HepG2 (cell line): ENCODE measurements around the gene MPIG6B. TPM values are rescaled to one million over a fixed set of nuclear protein-coding genes. Genes with fewer than 3 reads are reported as not detected.
A peak's percentile ranks its signal among the peaks of the same experiment; 100 is the strongest.

Experiments
- ADNP ChIP-seq: sonication (generic); formaldehyde crosslinking; IDR thresholded peaks from 2 replicates; pipeline ENCODE4 v1.4.0; 2020; ENCODE audit warnings: missing genetic modification reagents
- ARNT ChIP-seq: fragments of 450-650 bp; IDR thresholded peaks from 2 replicates; pipeline ENCODE4 v1.6.1; 2017
- ATAD3A ChIP-seq: sonication (generic); formaldehyde crosslinking; IDR thresholded peaks from 2 replicates; pipeline ENCODE4 v1.4.0; 2020; ENCODE audit warnings: missing genetic modification reagents
- EEA1 ChIP-seq: sonication (generic); formaldehyde crosslinking; IDR thresholded peaks from 2 replicates; pipeline ENCODE4 v1.5.1; 2020; ENCODE audit warnings: mild to moderate bottlenecking, missing genetic modification reagents, borderline replicate concordance
- EHMT2 ChIP-seq: fragments of 200-600 bp; sonication (generic); IDR thresholded peaks from 2 replicates; pipeline ENCODE4 v1.7.0; 2017; ENCODE audit warnings: antibody characterized with exemption, low read depth, low read length, borderline replicate concordance
- GABPB1 ChIP-seq: IDR thresholded peaks from 2 replicates; pipeline ENCODE4 v1.6.1; 2016; ENCODE audit warnings: mild to moderate bottlenecking, missing genetic modification reagents, moderate library complexity, missing compliant biosample characterization
- ISL2 ChIP-seq: sonication (generic); formaldehyde crosslinking; IDR thresholded peaks from 2 replicates; pipeline ENCODE4 v1.5.0; 2020; ENCODE audit warnings: missing genetic modification reagents
- KAT2B ChIP-seq: fragments of 150-350 bp; IDR thresholded peaks from 2 replicates; pipeline ENCODE4 v1.6.1; 2014; ENCODE audit warnings: low read depth, low read length, borderline replicate concordance
- KDM3A ChIP-seq: IDR thresholded peaks from 2 replicates; pipeline ENCODE4 v1.6.1; 2018; ENCODE audit warnings: low read depth, missing compliant biosample characterization
- PHF20 ChIP-seq: sonication (generic); formaldehyde crosslinking; IDR thresholded peaks from 2 replicates; pipeline ENCODE4 v1.5.0; 2020; ENCODE audit warnings: mild to moderate bottlenecking, missing genetic modification reagents
- POLR2A ChIP-seq, 2 experiments: IDR thresholded peaks; 2 replicates each; pipeline ENCODE4 v1.6.1; 2011; ENCODE audit warnings: low read depth in 2 of 2, low read length in 2 of 2, mild to moderate bottlenecking in 1 of 2, moderate library complexity in 1 of 2; ENCODE audit not compliant: insufficient read depth in 1 of 2
- RXRB ChIP-seq: IDR thresholded peaks from 2 replicates; pipeline ENCODE4 v1.6.1; 2016; ENCODE audit warnings: borderline replicate concordance, missing genetic modification reagents, missing compliant biosample characterization
- SAFB2 ChIP-seq: sonication (generic); formaldehyde crosslinking; IDR thresholded peaks from 2 replicates; pipeline ENCODE4 v1.5.1; 2020; ENCODE audit warnings: missing genetic modification reagents, low read depth, mild to moderate bottlenecking, borderline replicate concordance
- SNAI1 ChIP-seq: sonication (generic); formaldehyde crosslinking; IDR thresholded peaks from 2 replicates; pipeline ENCODE4 v1.5.0; 2020; ENCODE audit warnings: mild to moderate bottlenecking, missing genetic modification reagents, borderline replicate concordance
- TBP ChIP-seq: sonication (generic); formaldehyde crosslinking; IDR thresholded peaks from 2 replicates; pipeline ENCODE4 v1.5.0; 2020; ENCODE audit warnings: missing genetic modification reagents
- TBX3 ChIP-seq: fragments of 450-650 bp; IDR thresholded peaks from 2 replicates; pipeline ENCODE4 v1.6.1; 2017; ENCODE audit warnings: antibody characterized with exemption, mild to moderate bottlenecking, inconsistent platforms, borderline replicate concordance
- TCF12 ChIP-seq, 2 experiments: fragments of 450-650 bp in 1 of 2; sonication (generic) in 1 of 2; formaldehyde crosslinking in 1 of 2; IDR thresholded peaks; 2 replicates each; pipeline versions ENCODE4 v1.6.1 to v1.8.0; 2017 to 2022; ENCODE audit warnings: antibody characterized with exemption in 1 of 2, mild to moderate bottlenecking in 1 of 2, missing genetic modification reagents in 1 of 2, moderate library complexity in 1 of 2
- TOE1 ChIP-seq: sonication (generic); formaldehyde crosslinking; IDR thresholded peaks from 2 replicates; pipeline ENCODE4 v1.4.0; 2020; ENCODE audit warnings: mild to moderate bottlenecking, missing genetic modification reagents
- ZFP36 ChIP-seq: fragments of 150-350 bp; IDR thresholded peaks from 2 replicates; pipeline ENCODE4 v1.6.1; 2018; ENCODE audit warnings: borderline replicate concordance, low read length, low read depth; ENCODE audit not compliant: partially characterized antibody
- ZNF260 ChIP-seq: sonication (generic); formaldehyde crosslinking; IDR thresholded peaks from 2 replicates; pipeline ENCODE4 v1.4.0; 2020; ENCODE audit warnings: missing genetic modification reagents, low read depth, mild to moderate bottlenecking, borderline replicate concordance
- ZNF282 ChIP-seq: fragments of 450-650 bp; IDR thresholded peaks from 2 replicates; pipeline ENCODE4 v1.6.1; 2018; ENCODE audit not compliant: partially characterized antibody
- ZNF451 ChIP-seq: sonication (generic); formaldehyde crosslinking; IDR thresholded peaks from 2 replicates; pipeline ENCODE4 v1.5.0; 2020; ENCODE audit warnings: mild to moderate bottlenecking, missing genetic modification reagents
- ZNF530 ChIP-seq: sonication (generic); formaldehyde crosslinking; IDR thresholded peaks from 2 replicates; pipeline ENCODE4 v1.5.0; 2020; ENCODE audit warnings: low read depth, mild to moderate bottlenecking, missing genetic modification reagents
- ZNF607 ChIP-seq: sonication (generic); formaldehyde crosslinking; IDR thresholded peaks from 2 replicates; pipeline ENCODE4 v1.5.1; 2020; ENCODE audit warnings: missing genetic modification reagents, mild to moderate bottlenecking, borderline replicate concordance
- ZNF703 ChIP-seq: sonication (generic); formaldehyde crosslinking; IDR thresholded peaks from 2 replicates; pipeline ENCODE4 v1.5.1; 2020; ENCODE audit warnings: missing genetic modification reagents, mild to moderate bottlenecking, moderate library complexity, borderline replicate concordance
- ZNF713 ChIP-seq: sonication (generic); formaldehyde crosslinking; IDR thresholded peaks from 2 replicates; pipeline ENCODE4 v1.4.0; 2020; ENCODE audit warnings: mild to moderate bottlenecking, missing genetic modification reagents
- polyA plus RNA-seq, 8 experiments: library from polyadenylated mRNA; depleted of rRNA in 3 of 8; stranded (reverse) in 7 of 8; unstranded in 1 of 8; fragments of >200 nt; fragmentation: Illumina TruSeq in 4 of 8; extraction: Trizol in 4 of 8; gene quantifications; 2 replicates each; pipeline versions ENCODE4 v1.2.1 to v1.2.3, GENCODE V29; 2011 to 2016; ENCODE audit warnings: low read depth in 4 of 8, missing spikeins in 1 of 8, mixed read lengths in 1 of 8; ENCODE audit not compliant: insufficient read depth in 1 of 8
- total RNA-seq, 5 experiments: library from RNA; depleted of rRNA; stranded (reverse); fragments of >200 nt; fragmentation: Illumina TruSeq; extraction: Trizol; gene quantifications; 2 replicates each; pipeline ENCODE4 v1.2.3, GENCODE V29; 2016; ENCODE audit warnings: low read depth in 1 of 5
- TF ChIP-seq, protein P1 (sequence below): sonication (generic); formaldehyde crosslinking; IDR thresholded peaks from 2 replicates; pipeline ENCODE4 v1.4.0; 2020; ENCODE audit warnings: missing genetic modification reagents
- TF ChIP-seq, protein P2 (sequence below): sonication (generic); formaldehyde crosslinking; IDR thresholded peaks from 2 replicates; pipeline ENCODE4 v1.8.0; 2022; ENCODE audit warnings: mild to moderate bottlenecking, missing genetic modification reagents
- TF ChIP-seq, protein P3 (sequence below): sonication (generic); formaldehyde crosslinking; IDR thresholded peaks from 2 replicates; pipeline ENCODE4 v1.5.1; 2020; ENCODE audit warnings: missing genetic modification reagents, mild to moderate bottlenecking, borderline replicate concordance

MPIG6B gene
- total and polyA plus RNA-seq, 2 of the 13 experiments (the other 11 are each of a cell fraction or from before 2014, with no cell fraction given), result not detected

DNA sequence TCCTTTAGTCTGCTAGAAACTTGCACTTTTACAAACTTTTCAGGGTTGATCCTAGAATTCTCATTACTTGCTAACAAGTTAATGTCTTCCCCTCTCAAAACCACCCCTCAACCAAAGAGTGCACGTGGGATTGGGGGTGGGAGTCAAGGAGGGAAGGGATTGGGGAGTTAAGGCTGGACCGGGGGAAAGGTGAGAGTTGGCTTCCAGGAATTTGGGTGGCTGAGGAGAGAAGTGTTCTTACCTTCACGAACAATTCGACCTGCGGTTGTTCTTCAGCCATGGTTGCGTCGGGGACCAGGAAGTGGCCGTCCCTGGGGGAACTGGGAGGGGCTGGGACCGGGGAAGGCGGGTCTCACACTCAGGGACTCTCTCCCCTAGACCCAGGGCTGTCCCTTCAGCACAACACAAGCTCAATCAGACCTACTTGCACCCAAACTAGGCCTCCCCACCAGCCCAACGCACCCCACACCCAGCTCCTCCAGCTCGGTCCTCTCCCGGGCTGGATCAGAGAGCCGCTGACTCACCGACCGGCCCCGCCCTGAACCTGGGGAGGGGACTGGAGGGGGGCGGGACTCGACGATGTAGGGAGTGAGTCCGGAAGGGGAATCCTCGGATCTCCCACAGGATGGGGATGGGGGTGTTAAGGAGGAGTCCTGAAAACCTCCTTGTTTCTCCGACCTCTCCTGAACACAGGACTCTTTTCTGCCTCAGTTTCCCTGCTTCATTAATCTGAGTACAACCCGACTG is 13.0 kb downstream of the MPIG6B start, which contains the start of gene CLIC1 (continued):
- TF ChIP-seq ISL2, result peak; percentile 19; the same call in 1 of the 2 replicates
- no peak for TF ChIP-seq ZNF451 (CRISPR knock-in tag)
- no peak for TF ChIP-seq TOE1
- no peak for TF ChIP-seq ZNF260 (CRISPR knock-in tag)
- no peak for TF ChIP-seq ARNT
- TF ChIP-seq ZNF530 (CRISPR knock-in tag), result no peak
- TF ChIP-seq GABPB1 (CRISPR knock-in tag), result peak; percentile 80
- TF ChIP-seq ATAD3A, result no peak
- no peak for TF ChIP-seq EEA1 (CRISPR knock-in tag)
- no peak for TF ChIP-seq TCF12 (IDR thresholded peaks at IDR 0.05)
- no peak for TF ChIP-seq TCF12 (CRISPR knock-in tag; IDR thresholded peaks at IDR 0.05)
- peak in 1 of 2 experiments; percentile 68; a peak in 2 of 4 replicates for TF ChIP-seq POLR2A (IDR thresholded peaks at IDR 0.05; ENCODE audit: insufficient read depth in 1 of 2, low read depth in 2 of 2, low read length in 2 of 2)
- no peak for TF ChIP-seq EHMT2
- TF ChIP-seq SAFB2, result no peak
- TF ChIP-seq SNAI1 (CRISPR knock-in tag), result no peak
- TF ChIP-seq TBX3, result no peak
- TF ChIP-seq ZFP36, result no peak
- peak; percentile 60; the same call in 1 of the 2 replicates for TF ChIP-seq RXRB
- TF ChIP-seq ZNF282, result no peak
- TF ChIP-seq PHF20 (CRISPR knock-in tag), result peak; percentile 62; the same call in 1 of the 2 replicates
- TF ChIP-seq KAT2B, result no peak
- no peak; the same call in 1 of the 2 replicates for TF ChIP-seq ZNF713
- TF ChIP-seq, protein P1, sequence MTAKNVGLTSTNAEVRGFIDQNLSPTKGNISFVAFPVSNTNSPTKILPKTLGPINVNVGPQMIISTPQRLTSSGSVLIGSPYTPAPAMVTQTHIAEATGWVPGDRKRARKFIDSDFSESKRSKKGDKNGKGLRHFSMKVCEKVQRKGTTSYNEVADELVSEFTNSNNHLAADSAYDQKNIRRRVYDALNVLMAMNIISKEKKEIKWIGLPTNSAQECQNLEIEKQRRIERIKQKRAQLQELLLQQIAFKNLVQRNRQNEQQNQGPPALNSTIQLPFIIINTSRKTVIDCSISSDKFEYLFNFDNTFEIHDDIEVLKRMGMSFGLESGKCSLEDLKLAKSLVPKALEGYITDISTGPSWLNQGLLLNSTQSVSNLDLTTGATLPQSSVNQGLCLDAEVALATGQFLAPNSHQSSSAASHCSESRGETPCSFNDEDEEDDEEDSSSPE, result no peak; the same call in none of the 2 replicates
- TF ChIP-seq, protein P2, sequence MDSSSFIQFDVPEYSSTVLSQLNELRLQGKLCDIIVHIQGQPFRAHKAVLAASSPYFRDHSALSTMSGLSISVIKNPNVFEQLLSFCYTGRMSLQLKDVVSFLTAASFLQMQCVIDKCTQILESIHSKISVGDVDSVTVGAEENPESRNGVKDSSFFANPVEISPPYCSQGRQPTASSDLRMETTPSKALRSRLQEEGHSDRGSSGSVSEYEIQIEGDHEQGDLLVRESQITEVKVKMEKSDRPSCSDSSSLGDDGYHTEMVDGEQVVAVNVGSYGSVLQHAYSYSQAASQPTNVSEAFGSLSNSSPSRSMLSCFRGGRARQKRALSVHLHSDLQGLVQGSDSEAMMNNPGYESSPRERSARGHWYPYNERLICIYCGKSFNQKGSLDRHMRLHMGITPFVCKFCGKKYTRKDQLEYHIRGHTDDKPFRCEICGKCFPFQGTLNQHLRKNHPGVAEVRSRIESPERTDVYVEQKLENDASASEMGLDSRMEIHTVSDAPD (CRISPR knock-in tag), result no peak
- TF ChIP-seq ADNP, result no peak
- TF ChIP-seq ZNF703 (CRISPR knock-in tag), result no peak
- TF ChIP-seq ZNF607, result no peak; the same call in none of the 2 replicates
- TF ChIP-seq KDM3A, result peak; percentile 86
- TF ChIP-seq TBP, result no peak
- TF ChIP-seq, protein P3, sequence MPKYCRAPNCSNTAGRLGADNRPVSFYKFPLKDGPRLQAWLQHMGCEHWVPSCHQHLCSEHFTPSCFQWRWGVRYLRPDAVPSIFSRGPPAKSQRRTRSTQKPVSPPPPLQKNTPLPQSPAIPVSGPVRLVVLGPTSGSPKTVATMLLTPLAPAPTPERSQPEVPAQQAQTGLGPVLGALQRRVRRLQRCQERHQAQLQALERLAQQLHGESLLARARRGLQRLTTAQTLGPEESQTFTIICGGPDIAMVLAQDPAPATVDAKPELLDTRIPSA (CRISPR knock-in tag), result no peak
